ENCODE data around the gene PRDM15.

DNA sequence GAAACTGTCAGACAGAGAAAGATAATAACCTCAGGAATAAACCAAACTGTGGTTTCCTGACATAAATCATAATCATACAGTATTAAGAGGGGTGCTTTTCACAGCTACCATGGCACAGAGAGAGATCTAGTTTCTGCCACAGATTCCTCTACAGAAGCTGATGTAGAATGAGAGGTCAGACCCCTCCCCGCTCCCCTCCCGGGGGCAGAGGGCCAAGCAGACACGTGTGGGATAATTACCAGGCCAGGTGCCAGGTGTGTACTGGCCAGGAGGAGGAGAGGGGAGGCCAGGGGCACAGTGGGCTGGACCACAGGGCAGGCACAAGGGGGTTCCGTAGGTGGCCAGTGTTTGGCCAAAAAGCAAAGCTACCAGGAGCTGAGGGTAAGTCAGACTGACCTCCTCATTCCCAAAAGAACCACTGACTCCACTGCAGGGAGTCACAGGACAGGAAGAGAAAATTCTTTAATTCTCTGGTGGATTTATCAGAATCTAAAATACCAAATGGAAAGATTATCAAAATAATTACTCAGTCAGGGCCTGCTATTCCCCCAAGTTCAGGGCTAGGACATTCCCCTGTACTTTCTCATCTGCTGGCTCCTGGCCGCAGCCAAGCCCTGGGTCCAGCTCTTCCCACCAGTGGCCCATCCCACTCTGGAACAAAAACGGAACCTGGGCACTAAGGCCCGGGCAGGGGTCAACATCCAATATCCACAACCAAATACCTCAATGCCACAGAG lies 44.7 kb upstream of the PRDM15 start:
- TF ChIP-seq, protein P1, sequence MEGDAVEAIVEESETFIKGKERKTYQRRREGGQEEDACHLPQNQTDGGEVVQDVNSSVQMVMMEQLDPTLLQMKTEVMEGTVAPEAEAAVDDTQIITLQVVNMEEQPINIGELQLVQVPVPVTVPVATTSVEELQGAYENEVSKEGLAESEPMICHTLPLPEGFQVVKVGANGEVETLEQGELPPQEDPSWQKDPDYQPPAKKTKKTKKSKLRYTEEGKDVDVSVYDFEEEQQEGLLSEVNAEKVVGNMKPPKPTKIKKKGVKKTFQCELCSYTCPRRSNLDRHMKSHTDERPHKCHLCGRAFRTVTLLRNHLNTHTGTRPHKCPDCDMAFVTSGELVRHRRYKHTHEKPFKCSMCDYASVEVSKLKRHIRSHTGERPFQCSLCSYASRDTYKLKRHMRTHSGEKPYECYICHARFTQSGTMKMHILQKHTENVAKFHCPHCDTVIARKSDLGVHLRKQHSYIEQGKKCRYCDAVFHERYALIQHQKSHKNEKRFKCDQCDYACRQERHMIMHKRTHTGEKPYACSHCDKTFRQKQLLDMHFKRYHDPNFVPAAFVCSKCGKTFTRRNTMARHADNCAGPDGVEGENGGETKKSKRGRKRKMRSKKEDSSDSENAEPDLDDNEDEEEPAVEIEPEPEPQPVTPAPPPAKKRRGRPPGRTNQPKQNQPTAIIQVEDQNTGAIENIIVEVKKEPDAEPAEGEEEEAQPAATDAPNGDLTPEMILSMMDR (IDR thresholded peaks at IDR 0.05): no peak
- TF ChIP-seq POLR2A (IDR thresholded peaks at IDR 0.05): no peak

Data from prostate gland (tissue), 2 donors.